GM21390 (cell line): ENCODE measurements around the gene CHRNB4.

Experiments used
- ATAC-seq: cut with Tn5 transposase; IDR thresholded peaks from one replicate; pipeline ENCODE4 v1.9.1; 2021; ENCODE audit not compliant: unreplicated experiment

The CHRNB4 gene

GRCh38 chr15:78671626-78672211 is 30.7 kb upstream of the CHRNB4 start:
- no peak for ATAC-seq

DNA sequence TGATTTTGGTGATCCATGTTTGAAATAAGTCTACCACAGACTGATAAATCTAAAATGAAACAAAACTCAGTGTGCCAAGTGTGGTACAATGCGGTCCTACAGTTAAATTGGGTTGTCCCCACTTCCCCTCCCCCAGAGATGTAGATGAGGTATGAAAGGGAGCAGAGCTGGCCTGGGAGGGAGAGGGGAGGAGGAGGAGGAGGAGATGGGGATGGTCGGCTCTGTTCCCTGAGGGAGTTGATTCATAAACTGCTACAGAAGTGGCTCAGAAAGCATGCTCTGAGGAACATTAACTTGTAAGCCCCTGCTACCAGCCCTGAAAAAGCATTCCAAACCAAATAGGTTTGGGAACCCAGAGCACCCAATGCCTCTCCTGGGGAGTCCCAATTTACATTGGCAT is 28.0 kb upstream of the CHRNB4 start:
- ATAC-seq = no peak

GRCh38 chr15:78667578-78668236 is 26.7 kb upstream of the CHRNB4 start:
- ATAC-seq = no peak

DNA sequence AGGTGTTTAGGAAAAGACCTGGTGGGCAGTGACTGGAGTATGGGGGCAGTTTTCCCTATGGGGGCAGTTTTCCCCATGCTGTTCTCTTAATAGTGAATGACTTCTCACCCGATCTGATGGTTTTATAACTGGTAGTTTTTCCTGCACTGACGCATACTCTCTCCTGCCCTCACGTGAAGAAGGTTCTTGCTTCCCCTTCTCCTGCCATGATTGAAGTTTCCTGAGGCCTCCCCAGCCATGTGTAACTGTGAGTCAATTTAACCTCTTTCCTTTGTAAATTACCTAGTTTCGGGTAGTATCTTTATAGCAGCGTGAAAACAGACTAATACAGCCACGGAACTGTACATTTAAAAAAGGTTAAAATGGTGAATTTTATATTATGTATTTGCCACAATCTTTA is 25.0 kb upstream of the CHRNB4 start:
- no peak for ATAC-seq

DNA sequence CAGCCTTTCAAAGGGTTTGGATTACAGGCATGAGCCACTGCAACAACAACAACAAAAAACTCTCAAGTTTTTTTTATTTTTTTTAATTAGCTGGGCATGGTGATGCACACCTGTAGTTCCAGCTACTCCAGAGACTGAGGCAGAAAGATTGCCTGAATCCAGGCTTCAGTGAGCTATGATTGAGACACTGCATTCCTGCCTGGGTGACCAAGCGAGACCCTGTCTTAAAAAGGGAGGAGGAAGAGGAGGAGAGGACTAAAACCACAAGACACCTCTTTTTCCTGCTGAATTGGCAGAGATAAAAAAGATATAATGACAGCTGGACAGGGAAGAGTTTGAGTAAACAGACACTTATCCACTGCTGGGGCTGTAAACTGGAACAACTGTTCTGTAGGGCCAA is 22.7 kb upstream of the CHRNB4 start:
- no peak for ATAC-seq

- ATAC-seq = no peak
Observed at GRCh38 chr15:78662028-78662427, 21.0 kb upstream of the CHRNB4 start.

GRCh38 chr15:78661001-78661400 is 20.0 kb upstream of the CHRNB4 start:
- ATAC-seq = no peak

DNA sequence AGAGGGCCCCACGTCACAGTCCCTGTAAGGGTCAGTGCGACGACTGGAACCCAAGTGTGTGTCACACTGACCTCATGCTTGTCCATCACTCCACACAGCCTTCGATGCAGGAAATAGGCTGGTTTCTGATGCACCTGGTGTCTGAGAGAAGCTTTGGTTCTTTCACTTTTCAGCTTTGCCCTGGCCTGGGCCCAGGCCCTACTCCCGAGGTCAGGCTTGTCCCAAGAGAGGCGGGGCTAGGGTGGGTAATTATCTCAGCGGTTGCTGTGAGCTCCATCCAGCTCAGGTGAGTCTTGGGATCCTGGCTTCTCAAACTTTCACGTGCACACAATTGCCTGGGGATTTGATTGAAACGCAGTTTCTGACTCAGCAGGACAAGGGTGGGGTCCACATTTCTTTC is 19.6 kb upstream of the CHRNB4 start:
- ATAC-seq = no peak

- ATAC-seq = no peak
Observed at GRCh38 chr15:78658823-78659222, 17.8 kb upstream of the CHRNB4 start.

- no peak for ATAC-seq
Observed at GRCh38 chr15:78654272-78654671, 13.3 kb upstream of the CHRNB4 start.

GRCh38 chr15:78651930-78652615 is 11.1 kb upstream of the CHRNB4 start:
- ATAC-seq = no peak

GRCh38 chr15:78651007-78651406 is 10.0 kb upstream of the CHRNB4 start:
- ATAC-seq = no peak

- ATAC-seq = no peak
Observed at GRCh38 chr15:78650022-78650421, 9.0 kb upstream of the CHRNB4 start.

GRCh38 chr15:78645009-78645408 is 4.0 kb upstream of the CHRNB4 start:
- ATAC-seq = no peak

GRCh38 chr15:78642331-78642730 is 1.3 kb upstream of the CHRNB4 start:
- ATAC-seq = no peak

DNA sequence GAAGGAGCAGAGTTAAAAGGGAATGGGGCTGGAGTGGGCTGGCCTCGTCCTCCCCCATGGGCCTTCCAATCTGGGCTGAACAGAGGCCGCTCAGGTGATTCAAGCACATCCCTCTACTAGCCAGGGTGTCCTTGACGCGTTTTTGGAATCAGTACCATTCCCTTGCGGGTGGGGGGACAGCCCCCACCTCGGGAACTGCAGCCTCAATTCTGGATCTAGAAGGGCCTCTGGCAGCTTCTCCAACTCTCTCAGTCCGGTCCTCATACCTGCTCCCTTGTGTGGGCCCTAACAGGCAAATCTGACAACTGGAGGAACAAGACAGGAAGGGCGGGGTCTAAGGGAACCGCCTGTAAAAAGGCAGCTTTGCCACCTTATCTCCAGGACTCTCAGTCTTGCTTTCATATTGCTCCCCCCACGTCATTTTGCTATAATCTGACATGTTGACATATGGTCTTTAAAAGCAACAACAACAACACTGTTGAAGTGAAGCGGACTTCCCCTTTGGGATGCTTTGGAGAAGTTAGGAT is 802 bp upstream of the CHRNB4 start:
- ATAC-seq = no peak

GRCh38 chr15:78640527-78641101 is 396 bp downstream of the CHRNB4 start:
- ATAC-seq = no peak

DNA sequence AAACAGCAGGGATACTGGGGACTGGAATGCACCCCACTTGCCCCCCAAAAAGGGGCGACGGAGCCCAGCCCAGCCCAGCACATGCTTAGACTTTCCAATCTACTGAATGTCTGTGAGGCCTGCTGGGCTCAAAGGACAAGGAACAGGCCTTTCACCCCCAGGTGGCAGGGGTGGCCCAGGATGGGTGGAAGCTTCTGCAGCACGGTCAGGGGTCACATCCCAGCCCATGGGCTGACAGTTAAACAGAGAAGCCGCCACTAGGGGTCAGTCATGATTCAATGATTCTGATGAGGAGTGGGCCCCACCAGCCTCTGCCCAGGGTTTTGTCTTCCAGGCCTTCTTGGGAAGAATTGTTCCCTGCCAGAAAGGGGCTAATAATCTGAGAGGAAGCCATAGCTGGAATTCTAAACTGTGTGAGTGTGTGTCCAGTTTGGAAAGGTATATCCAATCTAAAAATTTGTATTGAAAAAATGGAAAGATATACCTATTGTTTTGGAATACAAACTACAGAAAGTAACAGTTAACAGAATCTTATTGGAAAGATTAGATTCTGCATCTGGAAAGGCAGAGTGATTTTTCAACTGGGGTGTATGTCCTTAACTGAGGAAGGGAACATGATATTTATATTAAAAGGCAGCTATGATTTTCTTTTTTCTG is 2.2 kb downstream of the CHRNB4 start:
- ATAC-seq = no peak

- no peak for ATAC-seq
Observed at GRCh38 chr15:78637776-78638435, 3.1 kb downstream of the CHRNB4 start.

DNA sequence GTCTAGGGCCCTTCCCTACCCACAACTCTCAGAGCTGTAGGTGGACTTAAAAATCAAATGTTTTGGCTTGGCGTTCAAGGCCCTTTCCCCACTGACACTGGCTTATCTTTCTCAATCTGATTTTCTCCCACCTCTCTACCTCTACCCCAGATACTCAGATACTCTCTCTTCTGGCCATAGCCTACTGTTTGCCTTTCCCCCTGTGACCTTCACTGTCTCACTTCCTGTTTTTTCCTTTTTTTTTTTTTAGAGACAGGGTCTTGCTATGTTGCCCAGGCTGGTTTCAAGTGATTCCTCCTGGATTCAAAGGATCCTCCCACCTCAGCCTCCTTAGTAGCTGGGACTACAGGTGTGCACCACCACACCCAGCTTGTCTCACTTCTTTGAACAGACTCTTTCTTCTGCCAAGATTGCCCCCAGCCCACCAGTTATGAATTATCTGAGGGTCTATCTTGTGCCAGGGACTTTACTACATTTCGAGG is 4.6 kb downstream of the CHRNB4 start:
- ATAC-seq = no peak

- ATAC-seq = no peak
Observed at GRCh38 chr15:78635346-78635745, 5.7 kb downstream of the CHRNB4 start.
